ENCODE data around the gene FLOT2. TPM values are rescaled to one million over a fixed set of nuclear protein-coding genes. Genes with fewer than 3 reads are reported as not detected.
"Not testable (repeated sequence)": the region's sequence is repeated elsewhere in the genome, so short reads cannot be mapped to it uniquely, and the experiment has no call there.

Gene FLOT2
- total and polyA plus RNA-seq, 2 donors (not counting 1 experiment from before 2014, with no cell fraction given) = 196 to 270 TPM

DNA sequence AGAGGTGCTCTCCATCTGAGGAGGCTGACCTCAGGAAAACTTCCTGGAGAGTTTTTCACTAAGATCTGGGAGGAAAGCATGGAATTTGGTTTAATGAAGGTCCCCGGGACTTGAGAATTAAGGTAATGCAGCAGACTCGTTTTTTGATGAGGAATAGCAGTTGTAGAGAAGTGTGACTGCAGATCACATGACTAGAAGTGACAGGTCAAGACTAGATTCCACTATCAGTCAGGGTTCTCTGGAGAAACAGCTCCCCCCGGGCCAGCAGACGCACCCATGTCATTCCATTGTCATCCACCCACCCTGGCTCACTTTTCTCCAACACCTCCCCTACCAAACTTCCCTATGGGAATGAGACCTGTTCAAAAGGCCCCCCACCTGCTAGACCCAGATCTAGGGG is 7.3 kb upstream of the FLOT2 start:
- H3K27ac Mint-ChIP-seq = no peak overlapping the region
- Histone ChIP-seq H3K9ac (ENCODE audit: low read length) (no peak overlapping the region), H3K36me3 (replicated peaks in 1 of 2; ENCODE audit: control extremely low read depth in 1 of 2, control insufficient read depth in 1 of 2, extremely low read depth in 1 of 2, insufficient read depth in 2 of 2, low read length in 1 of 2) (peaks cover 0 to 47% of the 10 kb centered on the region in 2 experiments), H3K4me2 (replicated peaks; ENCODE audit: low read depth, low read length, poor library complexity, severe bottlenecking) (no peak overlapping the region), H3K4me1 (ENCODE audit: control insufficient read depth in 2 of 2, insufficient read depth in 2 of 2, low read length in 2 of 2) (peaks cover 11 to 25% of the 10 kb centered on the region in 2 donors), H3K79me2 (ENCODE audit: control insufficient read depth, insufficient read depth, low read length) (peaks cover 24% of the 10 kb centered on the region), H3K27ac (ENCODE audit: low read length in 2 of 2) (no peak overlapping the region), H3K9me3 (ENCODE audit: control extremely low read depth in 1 of 3, control insufficient read depth in 2 of 3, insufficient read depth in 1 of 3, low read length in 2 of 3) (no peaks in the 10 kb centered on the region), H3K27me3 (replicated peaks in 1 of 4; ENCODE audit: control extremely low read depth in 1 of 4, control insufficient read depth in 3 of 4, insufficient read depth in 4 of 4, low read length in 3 of 4) (no peaks in the 10 kb centered on the region), H2AFZ (ENCODE audit: insufficient read depth, low read depth, low read length, poor library complexity, severe bottlenecking) (no peak overlapping the region), H4K20me1 (ENCODE audit: control insufficient read depth, insufficient read depth, low read length, poor library complexity, severe bottlenecking) (no peaks in the 10 kb centered on the region), H3K4me3 (ENCODE audit: control extremely low read depth in 1 of 5, extremely low read depth in 1 of 5, insufficient read depth in 1 of 5, low read depth in 2 of 5, low read length in 4 of 5) (no peak overlapping the region)
- no peak overlapping the region for H3K4me3 Mint-ChIP-seq
- no peak for DNase-seq
- ATAC-seq (ENCODE audit: low read depth) = no peak
- no peaks in the 10 kb centered on the region for H3K9me3 Mint-ChIP-seq (ENCODE audit: insufficient read depth)
- TF ChIP-seq, protein P1, sequence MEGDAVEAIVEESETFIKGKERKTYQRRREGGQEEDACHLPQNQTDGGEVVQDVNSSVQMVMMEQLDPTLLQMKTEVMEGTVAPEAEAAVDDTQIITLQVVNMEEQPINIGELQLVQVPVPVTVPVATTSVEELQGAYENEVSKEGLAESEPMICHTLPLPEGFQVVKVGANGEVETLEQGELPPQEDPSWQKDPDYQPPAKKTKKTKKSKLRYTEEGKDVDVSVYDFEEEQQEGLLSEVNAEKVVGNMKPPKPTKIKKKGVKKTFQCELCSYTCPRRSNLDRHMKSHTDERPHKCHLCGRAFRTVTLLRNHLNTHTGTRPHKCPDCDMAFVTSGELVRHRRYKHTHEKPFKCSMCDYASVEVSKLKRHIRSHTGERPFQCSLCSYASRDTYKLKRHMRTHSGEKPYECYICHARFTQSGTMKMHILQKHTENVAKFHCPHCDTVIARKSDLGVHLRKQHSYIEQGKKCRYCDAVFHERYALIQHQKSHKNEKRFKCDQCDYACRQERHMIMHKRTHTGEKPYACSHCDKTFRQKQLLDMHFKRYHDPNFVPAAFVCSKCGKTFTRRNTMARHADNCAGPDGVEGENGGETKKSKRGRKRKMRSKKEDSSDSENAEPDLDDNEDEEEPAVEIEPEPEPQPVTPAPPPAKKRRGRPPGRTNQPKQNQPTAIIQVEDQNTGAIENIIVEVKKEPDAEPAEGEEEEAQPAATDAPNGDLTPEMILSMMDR (IDR thresholded peaks at IDR 0.05) = no peak
- TF ChIP-seq EZH2 (IDR thresholded peaks at IDR 0.05; ENCODE audit: borderline replicate concordance, insufficient read depth, low read depth, low read length, poor library complexity, severe bottlenecking) = no peak
- no peaks in the 10 kb centered on the region for H3K27me3 Mint-ChIP-seq
- intact Hi-C loops (cut with micrococcal nuclease) = loop anchor here (5.0 kb wide), 2 partner anchors 37 to 257 kb away; partner anchors contain the start of gene BLTP2
- WGBS (ENCODE audit: insufficient coverage) = no CpG with 5 or more reads among the region's 4 CpGs
- ChIA-PET POLR2A (no interaction called here), CTCF (interaction anchor here (0.9 to 9.1 kb wide), 8 partner anchors 12 to 178 kb away, joined by 3 to 137 read pairs (median 12); partner anchors contain the start of genes NEK8 and TLCD1)
- H3K4me1 Mint-ChIP-seq = peaks cover 23% of the 10 kb centered on the region

DNA sequence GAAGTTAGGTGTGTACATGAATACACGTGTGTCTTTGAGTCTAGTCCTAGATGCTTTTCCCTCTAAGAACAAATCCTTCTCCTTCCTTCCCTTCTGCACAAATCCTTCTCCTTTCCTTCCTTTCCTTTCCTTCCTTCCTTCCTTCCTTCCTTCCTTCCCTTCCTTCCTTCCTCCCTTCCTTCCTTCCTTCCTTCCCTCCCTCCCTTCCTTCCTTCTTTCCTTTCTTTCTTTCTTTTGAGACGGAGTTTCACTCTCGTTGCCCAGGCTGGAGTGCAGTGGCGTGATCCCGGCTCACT is 6.0 kb upstream of the FLOT2 start:
- H3K4me3 ChIP-seq (ENCODE audit: control extremely low read depth in 1 of 5, extremely low read depth in 1 of 5, insufficient read depth in 1 of 5, low read depth in 2 of 5, low read length in 4 of 5); H2AFZ ChIP-seq (ENCODE audit: insufficient read depth, low read depth, low read length, poor library complexity, severe bottlenecking); H3K9me3 Mint-ChIP-seq (ENCODE audit: insufficient read depth); ATAC-seq (ENCODE audit: low read depth); H3K9me3 ChIP-seq (ENCODE audit: control extremely low read depth in 1 of 3, control insufficient read depth in 2 of 3, insufficient read depth in 1 of 3, low read length in 2 of 3); POLR2A ChIA-PET; H3K27me3 Mint-ChIP-seq; H3K9ac ChIP-seq (ENCODE audit: low read length); DNase-seq; H4K20me1 ChIP-seq (ENCODE audit: control insufficient read depth, insufficient read depth, low read length, poor library complexity, severe bottlenecking); H3K4me2 ChIP-seq (replicated peaks; ENCODE audit: low read depth, low read length, poor library complexity, severe bottlenecking); H3K27me3 ChIP-seq (replicated peaks in 1 of 4; ENCODE audit: control extremely low read depth in 1 of 4, control insufficient read depth in 3 of 4, insufficient read depth in 4 of 4, low read length in 3 of 4): not testable (repeated sequence)
- H3K79me2 ChIP-seq (ENCODE audit: control insufficient read depth, insufficient read depth, low read length) = peaks cover 37% of the 10 kb centered on the region
- CTCF ChIA-PET = interaction anchor here (0.6 to 9.1 kb wide), 14 partner anchors 10 to 181 kb away, joined by 3 to 137 read pairs (median 8); partner anchors contain the start of genes FAM222B, NEK8 and TLCD1
- H3K4me1 ChIP-seq (ENCODE audit: control insufficient read depth in 2 of 2, insufficient read depth in 2 of 2, low read length in 2 of 2) = peaks cover 13 to 27% of the 10 kb centered on the region in 2 donors
- H3K4me3 Mint-ChIP-seq = peak overlapping the region; percentile 88
- H3K4me1 Mint-ChIP-seq = peaks cover 31% of the 10 kb centered on the region
- intact Hi-C loops (cut with micrococcal nuclease) = loop anchor here (1.0 to 5.0 kb wide), 8 partner anchors 15 to 256 kb away; partner anchors contain the start of genes BLTP2 and FAM222B
- WGBS (ENCODE audit: insufficient coverage) = 83% methylated on average over 1 of the region's 5 CpGs
- peaks cover 0 to 34% of the 10 kb centered on the region in 2 experiments for H3K36me3 ChIP-seq (replicated peaks in 1 of 2; ENCODE audit: control extremely low read depth in 1 of 2, control insufficient read depth in 1 of 2, extremely low read depth in 1 of 2, insufficient read depth in 2 of 2, low read length in 1 of 2)
- peak overlapping the region; percentile 88 for H3K27ac Mint-ChIP-seq
- H3K27ac ChIP-seq (ENCODE audit: low read length in 2 of 2) = peak overlapping the region in 1 of 2 donors; percentile 27

All from B cell (primary cell).